Stimulated activated CD4-positive, alpha-beta T cell treated with anti-CD3 and anti-CD28 coated beads, Interleukin-1b, Interleukin-23, amount 100 ng/mL, for 24 hours (primary cell): ENCODE data around the gene ARRB1.
"Not testable (repeated sequence)": the region's sequence is repeated elsewhere in the genome, so short reads cannot be mapped to it uniquely, and the experiment has no call there.

Source experiments
- DNase-seq, 4 experiments: peaks; one replicate each; pipeline ENCODE4 v3.0.0-alpha.2; 2020; ENCODE audit warnings: low read depth in 4 of 4, low spot score in 1 of 4

The ARRB1 gene

GRCh38 chr11:75277991-75278790 lies 73.3 kb downstream of the ARRB1 start:
- DNase-seq, result no peak

- no peak for DNase-seq
Measured at GRCh38 chr11:75277211-75277805, 74.2 kb downstream of the ARRB1 start.

GRCh38 chr11:75276686-75277085 lies 74.8 kb downstream of the ARRB1 start:
- DNase-seq, result no peak

GRCh38 chr11:75276186-75276585 lies 75.3 kb downstream of the ARRB1 start:
- no peak for DNase-seq

GRCh38 chr11:75275581-75275980 lies 75.9 kb downstream of the ARRB1 start:
- peak in 3 of 4 experiments; percentile 21 to 33 (median 25) for DNase-seq

GRCh38 chr11:75274716-75275115 lies 76.7 kb downstream of the ARRB1 start:
- not testable (repeated sequence) for DNase-seq

GRCh38 chr11:75273411-75274391 lies 77.8 kb downstream of the ARRB1 start:
- no peak for DNase-seq

- DNase-seq, result no peak
Measured at GRCh38 chr11:75272821-75273301, 78.6 kb downstream of the ARRB1 start.

GRCh38 chr11:75272391-75272790 lies 79.1 kb downstream of the ARRB1 start:
- DNase-seq, result no peak

- DNase-seq, result no peak
Measured at GRCh38 chr11:75271730-75272129, 79.7 kb downstream of the ARRB1 start.

- DNase-seq, result no peak
Measured at GRCh38 chr11:75270896-75271418, 80.5 kb downstream of the ARRB1 start.

- DNase-seq, result no peak
Measured at GRCh38 chr11:75269896-75270295, 81.6 kb downstream of the ARRB1 start.

- no peak for DNase-seq
Measured at GRCh38 chr11:75269367-75269660, 82.1 kb downstream of the ARRB1 start.

GRCh38 chr11:75268626-75269366 lies 82.7 kb downstream of the ARRB1 start:
- no peak for DNase-seq

- no peak for DNase-seq
Measured at GRCh38 chr11:75267171-75267970, 84.1 kb downstream of the ARRB1 start.

- DNase-seq, result no peak
Measured at GRCh38 chr11:75265851-75266531, 85.5 kb downstream of the ARRB1 start.

GRCh38 chr11:75264971-75265370 lies 86.5 kb downstream of the ARRB1 start:
- DNase-seq, result no peak

GRCh38 chr11:75264356-75264755 lies 87.1 kb downstream of the ARRB1 start:
- no peak for DNase-seq

GRCh38 chr11:75263944-75264349 lies 87.5 kb downstream of the ARRB1 start:
- DNase-seq, result no peak
